GM15510 (cell line): ENCODE measurements around the gene SCN5A.

Experiments
- POLR2A ChIP-seq: IDR thresholded peaks from 3 replicates; pipeline ENCODE4 v1.6.1; 2011; ENCODE audit warnings: borderline replicate concordance; ENCODE audit not compliant: insufficient read length; ENCODE audit errors: extremely low read depth

SCN5A gene

GRCh38 chr3:38641461-38642110 lies 7.9 kb downstream of the SCN5A start:
- TF ChIP-seq POLR2A: no peak

- TF ChIP-seq POLR2A: no peak
Measured at GRCh38 chr3:38640661-38641452, 8.6 kb downstream of the SCN5A start.

GRCh38 chr3:38638354-38638753 lies 11.1 kb downstream of the SCN5A start:
- no peak for TF ChIP-seq POLR2A

- no peak for TF ChIP-seq POLR2A
Measured at GRCh38 chr3:38637906-38638305, 11.6 kb downstream of the SCN5A start.

- no peak for TF ChIP-seq POLR2A
Measured at GRCh38 chr3:38636881-38637280, 12.6 kb downstream of the SCN5A start.

- no peak for TF ChIP-seq POLR2A
Measured at GRCh38 chr3:38636464-38636863, 13.0 kb downstream of the SCN5A start.

- no peak for TF ChIP-seq POLR2A
Measured at GRCh38 chr3:38634111-38634510, 15.4 kb downstream of the SCN5A start.

GRCh38 chr3:38632989-38633388 lies 16.5 kb downstream of the SCN5A start:
- TF ChIP-seq POLR2A: no peak

GRCh38 chr3:38630606-38631005 lies 18.9 kb downstream of the SCN5A start:
- no peak for TF ChIP-seq POLR2A

GRCh38 chr3:38630070-38630469 lies 19.4 kb downstream of the SCN5A start:
- no peak for TF ChIP-seq POLR2A

GRCh38 chr3:38628835-38629234 lies 20.7 kb downstream of the SCN5A start:
- TF ChIP-seq POLR2A: no peak

- no peak for TF ChIP-seq POLR2A
Measured at GRCh38 chr3:38627956-38628355, 21.5 kb downstream of the SCN5A start.

GRCh38 chr3:38626171-38626570 lies 23.3 kb downstream of the SCN5A start:
- no peak for TF ChIP-seq POLR2A

GRCh38 chr3:38623539-38623938 lies 25.9 kb downstream of the SCN5A start:
- no peak for TF ChIP-seq POLR2A

GRCh38 chr3:38622336-38622735 lies 27.2 kb downstream of the SCN5A start:
- TF ChIP-seq POLR2A: no peak

GRCh38 chr3:38620236-38620635 lies 29.3 kb downstream of the SCN5A start:
- no peak for TF ChIP-seq POLR2A
